ENCODE data around the gene MYO1D.

MYO1D gene

GRCh38 chr17:32878211-32878610 lies 1.3 kb upstream of the MYO1D start:
- Histone ChIP-seq H3K4ac (ENCODE audit: low read length) (no peak overlapping the region), H2AK5ac (ENCODE audit: low read depth, low read length) (no peak overlapping the region), H3K4me3 (ENCODE audit: low read length in 2 of 2) (no peak overlapping the region), H3K4me1 (ENCODE audit: control insufficient read depth in 2 of 2, insufficient read depth in 1 of 2, low read depth in 1 of 2, low read length in 2 of 2) (peaks cover 3 to 4% of the 10 kb centered on the region in 2 donors), H3K18ac (ENCODE audit: low read length) (no peak overlapping the region), H2BK15ac (ENCODE audit: low read length) (no peak overlapping the region), H3K9ac (ENCODE audit: low read depth, low read length, poor library complexity) (no peak overlapping the region), H4K91ac (ENCODE audit: low read depth, low read length, poor library complexity) (no peak overlapping the region), H3K4me2 (ENCODE audit: insufficient read depth, low read length, poor library complexity, severe bottlenecking) (no peak overlapping the region), H3K79me1 (ENCODE audit: low read depth, low read length) (no peaks in the 10 kb centered on the region), H3K9me3 (replicated peaks in 1 of 2; ENCODE audit: control insufficient read depth in 2 of 2, insufficient read depth in 1 of 2, low read depth in 1 of 2, low read length in 2 of 2) (no peaks in the 10 kb centered on the region), H4K8ac (ENCODE audit: low read depth, low read length) (no peak overlapping the region), H3K36me3 (replicated peaks in 1 of 2; ENCODE audit: control insufficient read depth in 2 of 2, insufficient read depth in 2 of 2, low read length in 2 of 2) (no peaks in the 10 kb centered on the region), H2BK12ac (ENCODE audit: low read length) (no peak overlapping the region), H2AFZ (ENCODE audit: low read length) (no peak overlapping the region), H3K27ac (replicated peaks; ENCODE audit: low read length) (no peak overlapping the region), H3K23ac (ENCODE audit: low read depth, low read length, poor library complexity) (no peak overlapping the region), H3K27me3 (ENCODE audit: control insufficient read depth in 3 of 3, insufficient read depth in 3 of 3, low read depth in 1 of 3, low read length in 3 of 3) (peaks cover 0 to 55% (median 13%) of the 10 kb centered on the region in 3 experiments), H2BK120ac (ENCODE audit: low read depth, low read length) (no peak overlapping the region), H3K14ac (ENCODE audit: low read length) (no peak overlapping the region), H2BK5ac (ENCODE audit: low read length) (no peak overlapping the region)
- no peak for DNase-seq (ENCODE audit: low spot score)
- no CpG with 5 or more reads among the region's 3 CpGs for WGBS, 2 donors (ENCODE audit: extremely low coverage in 2 of 2, insufficient read length in 2 of 2, insufficient replicate concordance in 1 of 2)

- H3K18ac ChIP-seq (ENCODE audit: low read length), result no peak overlapping the region
- H3K9ac ChIP-seq (ENCODE audit: low read depth, low read length, poor library complexity), result peak overlapping the region; percentile 75
- H3K4me2 ChIP-seq (ENCODE audit: insufficient read depth, low read length, poor library complexity, severe bottlenecking), result peak overlapping the region; percentile 94
- DNase-seq (ENCODE audit: low spot score), result peak; percentile 91
- no peak overlapping the region for H3K27ac ChIP-seq (replicated peaks; ENCODE audit: low read length)
- H3K23ac ChIP-seq (ENCODE audit: low read depth, low read length, poor library complexity), result peak overlapping the region; percentile 98
- H3K4me3 ChIP-seq (ENCODE audit: low read length in 2 of 2), result peak overlapping the region; percentile 62 to 98
- no peak overlapping the region for H2BK5ac ChIP-seq (ENCODE audit: low read length)
- no peak overlapping the region for H3K4ac ChIP-seq (ENCODE audit: low read length)
- no peak overlapping the region for H4K8ac ChIP-seq (ENCODE audit: low read depth, low read length)
- H4K91ac ChIP-seq (ENCODE audit: low read depth, low read length, poor library complexity), result no peak overlapping the region
- no peak overlapping the region for H3K14ac ChIP-seq (ENCODE audit: low read length)
- H3K27me3 ChIP-seq (ENCODE audit: control insufficient read depth in 3 of 3, insufficient read depth in 3 of 3, low read depth in 1 of 3, low read length in 3 of 3), result peaks cover 0 to 54% (median 13%) of the 10 kb centered on the region in 3 experiments
- H2AFZ ChIP-seq (ENCODE audit: low read length), result peak overlapping the region; percentile 100
- no peaks in the 10 kb centered on the region for H3K79me1 ChIP-seq (ENCODE audit: low read depth, low read length)
- no peak overlapping the region for H2BK120ac ChIP-seq (ENCODE audit: low read depth, low read length)
- no peak overlapping the region for H2BK12ac ChIP-seq (ENCODE audit: low read length)
- H3K9me3 ChIP-seq (replicated peaks in 1 of 2; ENCODE audit: control insufficient read depth in 2 of 2, insufficient read depth in 1 of 2, low read depth in 1 of 2, low read length in 2 of 2), result no peaks in the 10 kb centered on the region
- H3K36me3 ChIP-seq (replicated peaks in 1 of 2; ENCODE audit: control insufficient read depth in 2 of 2, insufficient read depth in 2 of 2, low read length in 2 of 2), result no peaks in the 10 kb centered on the region
- H2AK5ac ChIP-seq (ENCODE audit: low read depth, low read length), result no peak overlapping the region
- peaks cover 3 to 4% of the 10 kb centered on the region in 2 donors for H3K4me1 ChIP-seq (ENCODE audit: control insufficient read depth in 2 of 2, insufficient read depth in 1 of 2, low read depth in 1 of 2, low read length in 2 of 2)
- no peak overlapping the region for H2BK15ac ChIP-seq (ENCODE audit: low read length)
- no CpG with 5 or more reads among the region's 44 CpGs for WGBS, 2 donors (ENCODE audit: extremely low coverage in 2 of 2, insufficient read length in 2 of 2, insufficient replicate concordance in 1 of 2)
Observed at GRCh38 chr17:32877164-32877764, 340 bp upstream of the MYO1D start.

GRCh38 chr17:32875923-32876416 lies 954 bp downstream of the MYO1D start:
- Histone ChIP-seq H3K4me1 (ENCODE audit: control insufficient read depth in 2 of 2, insufficient read depth in 1 of 2, low read depth in 1 of 2, low read length in 2 of 2) (peaks cover 3 to 4% of the 10 kb centered on the region in 2 donors), H2BK120ac (ENCODE audit: low read depth, low read length) (no peak overlapping the region), H4K8ac (ENCODE audit: low read depth, low read length) (no peak overlapping the region), H3K4me3 (ENCODE audit: low read length in 2 of 2) (peak overlapping the region; percentile 62 to 98), H3K9me3 (replicated peaks in 1 of 2; ENCODE audit: control insufficient read depth in 2 of 2, insufficient read depth in 1 of 2, low read depth in 1 of 2, low read length in 2 of 2) (no peaks in the 10 kb centered on the region), H3K9ac (ENCODE audit: low read depth, low read length, poor library complexity) (peak overlapping the region; percentile 56), H3K36me3 (replicated peaks in 1 of 2; ENCODE audit: control insufficient read depth in 2 of 2, insufficient read depth in 2 of 2, low read length in 2 of 2) (no peaks in the 10 kb centered on the region), H2BK15ac (ENCODE audit: low read length) (no peak overlapping the region), H3K79me1 (ENCODE audit: low read depth, low read length) (no peaks in the 10 kb centered on the region), H2BK5ac (ENCODE audit: low read length) (no peak overlapping the region), H4K91ac (ENCODE audit: low read depth, low read length, poor library complexity) (no peak overlapping the region), H3K14ac (ENCODE audit: low read length) (no peak overlapping the region), H2BK12ac (ENCODE audit: low read length) (no peak overlapping the region), H2AK5ac (ENCODE audit: low read depth, low read length) (no peak overlapping the region), H3K27me3 (ENCODE audit: control insufficient read depth in 3 of 3, insufficient read depth in 3 of 3, low read depth in 1 of 3, low read length in 3 of 3) (peaks cover 0 to 51% (median 13%) of the 10 kb centered on the region in 3 experiments), H3K4me2 (ENCODE audit: insufficient read depth, low read length, poor library complexity, severe bottlenecking) (peak overlapping the region; percentile 94), H3K18ac (ENCODE audit: low read length) (no peak overlapping the region), H3K27ac (replicated peaks; ENCODE audit: low read length) (no peak overlapping the region), H3K23ac (ENCODE audit: low read depth, low read length, poor library complexity) (peak overlapping the region; percentile 98), H3K4ac (ENCODE audit: low read length) (no peak overlapping the region), H2AFZ (ENCODE audit: low read length) (peak overlapping the region; percentile 100)
- DNase-seq (ENCODE audit: low spot score), result no peak
- no CpG with 5 or more reads among the region's 15 CpGs for WGBS, 2 donors (ENCODE audit: extremely low coverage in 2 of 2, insufficient read length in 2 of 2, insufficient replicate concordance in 1 of 2)

GRCh38 chr17:32875230-32875917 lies 1.6 kb downstream of the MYO1D start:
- no peak overlapping the region for H2AFZ ChIP-seq (ENCODE audit: low read length)
- H3K4me2 ChIP-seq (ENCODE audit: insufficient read depth, low read length, poor library complexity, severe bottlenecking), result no peak overlapping the region
- H3K79me1 ChIP-seq (ENCODE audit: low read depth, low read length), result no peaks in the 10 kb centered on the region
- H2BK12ac ChIP-seq (ENCODE audit: low read length), result no peak overlapping the region
- peaks cover 2 to 3% of the 10 kb centered on the region in 2 donors for H3K4me1 ChIP-seq (ENCODE audit: control insufficient read depth in 2 of 2, insufficient read depth in 1 of 2, low read depth in 1 of 2, low read length in 2 of 2)
- H3K4ac ChIP-seq (ENCODE audit: low read length), result no peak overlapping the region
- H3K36me3 ChIP-seq (replicated peaks in 1 of 2; ENCODE audit: control insufficient read depth in 2 of 2, insufficient read depth in 2 of 2, low read length in 2 of 2), result no peaks in the 10 kb centered on the region
- no peak overlapping the region for H2BK5ac ChIP-seq (ENCODE audit: low read length)
- no peak overlapping the region for H4K91ac ChIP-seq (ENCODE audit: low read depth, low read length, poor library complexity)
- H3K27me3 ChIP-seq (ENCODE audit: control insufficient read depth in 3 of 3, insufficient read depth in 3 of 3, low read depth in 1 of 3, low read length in 3 of 3), result peaks cover 0 to 51% (median 13%) of the 10 kb centered on the region in 3 experiments
- no peak for DNase-seq (ENCODE audit: low spot score)
- H2BK15ac ChIP-seq (ENCODE audit: low read length), result no peak overlapping the region
- no peaks in the 10 kb centered on the region for H3K9me3 ChIP-seq (replicated peaks in 1 of 2; ENCODE audit: control insufficient read depth in 2 of 2, insufficient read depth in 1 of 2, low read depth in 1 of 2, low read length in 2 of 2)
- H3K4me3 ChIP-seq (ENCODE audit: low read length in 2 of 2), result no peak overlapping the region
- H3K14ac ChIP-seq (ENCODE audit: low read length), result no peak overlapping the region
- H4K8ac ChIP-seq (ENCODE audit: low read depth, low read length), result no peak overlapping the region
- WGBS, 2 donors (ENCODE audit: extremely low coverage in 2 of 2, insufficient read length in 2 of 2, insufficient replicate concordance in 1 of 2), result no CpG with 5 or more reads among the region's 2 CpGs
- no peak overlapping the region for H3K18ac ChIP-seq (ENCODE audit: low read length)
- H2AK5ac ChIP-seq (ENCODE audit: low read depth, low read length), result no peak overlapping the region
- H3K27ac ChIP-seq (replicated peaks; ENCODE audit: low read length), result no peak overlapping the region
- H2BK120ac ChIP-seq (ENCODE audit: low read depth, low read length), result no peak overlapping the region
- no peak overlapping the region for H3K9ac ChIP-seq (ENCODE audit: low read depth, low read length, poor library complexity)
- H3K23ac ChIP-seq (ENCODE audit: low read depth, low read length, poor library complexity), result no peak overlapping the region
